Measurements from ENCODE around the gene HOXA10.

The HOXA10 gene

DNA sequence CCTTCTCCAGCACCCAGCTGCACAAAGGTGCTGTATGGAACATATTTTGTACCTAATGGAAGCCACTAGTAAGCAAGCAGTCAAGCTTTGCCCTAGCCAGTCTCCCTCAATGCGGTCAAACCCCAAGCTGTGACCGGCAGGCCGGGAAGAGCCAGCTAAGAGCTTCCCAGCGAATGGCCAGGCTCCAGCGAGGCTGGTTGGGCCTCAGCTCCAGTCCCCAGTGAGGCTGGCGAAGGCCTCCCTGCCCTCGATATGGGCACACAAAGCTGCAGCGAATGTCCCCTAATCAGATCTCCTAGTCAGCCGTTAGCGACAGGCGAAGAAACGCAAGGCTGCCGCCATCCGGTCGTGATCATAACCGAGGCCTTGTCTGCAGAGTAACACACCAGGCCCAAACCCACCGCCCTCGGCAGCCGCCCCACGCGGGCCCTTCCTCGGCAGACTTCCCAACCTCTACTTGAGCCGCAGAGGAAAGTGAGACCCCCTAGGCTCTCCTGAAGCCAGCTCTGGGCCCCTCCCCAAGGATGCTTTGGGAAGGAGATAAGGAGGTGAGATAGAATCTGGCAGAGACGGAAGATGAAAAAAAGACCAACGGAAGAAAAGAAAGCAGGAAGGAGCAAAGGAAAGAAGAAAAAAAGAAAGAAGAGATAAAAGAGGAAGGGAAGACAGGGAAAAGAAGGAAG, 5.7 kb downstream of the HOXA10 start:
- DNase-seq (ENCODE audit: low read depth in 1 of 2, low spot score in 1 of 2): no peak

DNA sequence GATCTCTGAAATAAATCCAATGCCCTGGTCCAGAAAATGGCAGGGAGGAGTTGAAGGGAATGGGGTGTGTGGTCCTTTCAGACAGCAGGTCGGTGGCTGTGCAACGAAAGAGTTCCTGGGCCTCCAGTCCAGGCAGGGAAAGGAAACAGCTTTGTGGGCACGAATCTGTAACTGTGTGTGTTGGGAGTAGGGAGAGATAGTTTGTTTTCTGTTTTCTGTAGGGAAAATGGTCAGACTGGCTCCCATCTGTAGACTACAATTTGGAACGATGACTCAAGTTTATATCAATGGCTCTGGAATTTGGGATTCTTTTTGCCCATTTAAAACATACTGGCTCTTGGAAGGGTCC, 6.2 kb downstream of the HOXA10 start:
- DNase-seq (ENCODE audit: low read depth in 1 of 2, low spot score in 1 of 2): no peak

DNA sequence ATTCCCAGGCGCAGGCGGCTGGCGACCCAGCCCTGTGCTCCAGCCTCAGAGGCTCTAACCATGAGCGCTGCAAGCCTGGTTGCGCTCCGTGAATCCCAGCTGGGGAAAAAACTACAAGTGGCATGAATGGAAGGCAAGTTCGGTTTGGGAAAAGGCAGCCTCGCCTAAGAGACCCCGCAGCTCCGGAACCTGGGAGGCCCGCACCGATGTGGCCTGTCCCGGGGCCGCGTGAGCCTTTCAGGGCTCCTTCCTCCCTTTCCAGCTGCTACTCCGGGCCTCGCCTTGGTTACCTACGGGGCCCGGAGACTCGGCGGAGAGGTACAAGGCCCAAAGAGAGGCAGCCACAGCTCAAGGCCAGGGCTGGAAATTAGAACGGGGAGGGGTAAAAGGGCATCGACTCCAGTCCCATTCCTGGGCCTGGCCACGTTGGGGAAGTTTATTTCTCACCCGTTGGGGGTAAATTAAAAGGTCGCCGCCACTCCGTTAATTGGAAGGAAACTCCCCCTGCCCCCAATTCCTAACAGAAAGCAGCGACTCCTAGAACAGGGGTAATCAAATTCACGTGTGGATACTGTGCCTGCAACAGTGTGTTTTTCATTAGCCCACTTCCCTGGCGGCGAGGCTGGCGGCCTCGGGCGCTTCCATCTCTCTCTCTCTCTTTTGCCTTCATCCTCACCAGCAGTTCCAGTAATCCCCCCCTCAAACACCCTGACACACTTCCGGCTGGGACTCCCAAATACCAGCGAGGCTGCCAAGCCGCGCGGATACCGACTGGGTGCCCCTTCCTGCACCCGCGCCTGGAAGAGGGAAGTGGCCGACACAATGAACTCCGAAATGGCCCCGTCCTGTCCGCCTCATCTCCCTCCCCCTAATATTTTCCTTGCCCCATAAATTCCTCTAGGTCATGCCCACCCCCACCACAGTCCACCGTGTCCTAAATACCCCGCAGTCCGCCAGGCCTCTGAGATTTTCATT, 7.3 kb downstream of the HOXA10 start:
- no peak for DNase-seq (ENCODE audit: low read depth in 1 of 2, low spot score in 1 of 2)

DNA sequence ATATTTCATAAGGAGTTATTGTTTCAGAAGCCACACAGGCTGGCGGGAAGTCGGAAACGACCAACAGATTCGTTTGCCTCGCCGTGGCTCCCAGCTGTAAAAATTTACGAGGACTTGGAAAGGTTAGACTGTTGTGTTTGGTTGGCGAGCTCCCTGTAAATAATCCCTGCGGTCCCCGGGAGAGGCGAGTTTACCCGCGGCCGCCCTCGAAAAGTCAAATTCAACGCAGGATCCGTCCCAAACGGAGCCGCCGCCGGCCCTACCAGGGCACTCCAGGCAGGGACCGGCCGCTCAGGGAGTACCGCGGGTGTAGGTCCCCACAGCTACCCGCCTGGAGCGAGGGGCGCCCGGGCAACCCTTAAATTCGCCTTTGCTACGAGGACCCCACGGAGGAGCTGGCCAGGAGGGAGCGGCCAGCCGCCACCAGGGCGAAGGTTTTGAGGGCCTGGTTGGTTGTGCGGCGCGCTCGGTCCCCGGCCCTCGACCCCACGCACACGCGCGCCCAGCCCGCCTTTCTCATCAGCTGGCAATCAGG, 8.1 kb downstream of the HOXA10 start:
- DNase-seq (ENCODE audit: low read depth in 1 of 2, low spot score in 1 of 2): no peak

DNA sequence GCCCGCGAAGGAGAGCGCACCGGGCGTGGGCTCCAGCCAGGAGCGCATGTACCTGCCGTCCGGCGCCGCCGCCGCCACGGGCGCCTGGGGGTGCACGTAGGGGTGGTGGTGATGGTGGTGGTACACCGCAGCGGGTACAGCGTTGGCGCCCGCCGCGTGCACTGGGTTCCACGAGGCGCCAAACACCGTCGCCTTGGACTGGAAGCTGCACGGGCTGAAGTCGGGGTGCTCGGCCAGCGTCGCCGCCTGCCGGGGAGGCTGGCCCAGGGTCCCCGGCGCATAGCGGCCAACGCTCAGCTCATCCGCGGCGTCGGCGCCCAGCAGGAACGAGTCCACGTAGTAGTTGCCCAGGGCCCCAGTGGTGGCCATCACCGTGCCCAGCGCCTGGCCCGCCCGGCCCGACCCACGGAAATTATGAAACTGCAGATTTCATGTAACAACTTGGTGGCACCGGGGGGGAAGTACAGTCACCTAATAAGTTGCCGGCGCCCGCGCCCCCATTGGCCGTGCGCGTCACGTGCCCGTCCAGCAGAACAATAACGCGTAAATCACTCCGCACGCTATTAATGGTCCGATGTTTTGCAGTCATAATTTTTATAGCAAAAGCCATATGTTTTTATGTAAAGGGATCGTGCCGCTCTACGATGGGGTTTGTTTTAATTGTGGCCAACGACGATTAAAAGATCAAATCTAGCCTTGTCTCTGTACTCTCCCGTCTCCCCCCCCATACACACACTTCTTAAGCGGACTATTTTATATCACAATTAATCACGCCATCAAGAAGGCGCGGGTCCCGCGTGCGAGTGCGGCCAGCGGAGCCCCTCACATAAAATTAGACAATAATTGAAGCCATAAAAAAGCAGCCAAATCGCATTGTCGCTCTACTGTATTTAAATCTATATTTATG, 8.8 kb downstream of the HOXA10 start, which contains the start of gene HOXA9:
Gene HOXA9, minus strand, starts transcription at position 449 of the 907 bp plus-strand sequence. Its CDS starts 80 bp downstream, at position 369.
- no peak for DNase-seq (ENCODE audit: low read depth in 1 of 2, low spot score in 1 of 2)

DNA sequence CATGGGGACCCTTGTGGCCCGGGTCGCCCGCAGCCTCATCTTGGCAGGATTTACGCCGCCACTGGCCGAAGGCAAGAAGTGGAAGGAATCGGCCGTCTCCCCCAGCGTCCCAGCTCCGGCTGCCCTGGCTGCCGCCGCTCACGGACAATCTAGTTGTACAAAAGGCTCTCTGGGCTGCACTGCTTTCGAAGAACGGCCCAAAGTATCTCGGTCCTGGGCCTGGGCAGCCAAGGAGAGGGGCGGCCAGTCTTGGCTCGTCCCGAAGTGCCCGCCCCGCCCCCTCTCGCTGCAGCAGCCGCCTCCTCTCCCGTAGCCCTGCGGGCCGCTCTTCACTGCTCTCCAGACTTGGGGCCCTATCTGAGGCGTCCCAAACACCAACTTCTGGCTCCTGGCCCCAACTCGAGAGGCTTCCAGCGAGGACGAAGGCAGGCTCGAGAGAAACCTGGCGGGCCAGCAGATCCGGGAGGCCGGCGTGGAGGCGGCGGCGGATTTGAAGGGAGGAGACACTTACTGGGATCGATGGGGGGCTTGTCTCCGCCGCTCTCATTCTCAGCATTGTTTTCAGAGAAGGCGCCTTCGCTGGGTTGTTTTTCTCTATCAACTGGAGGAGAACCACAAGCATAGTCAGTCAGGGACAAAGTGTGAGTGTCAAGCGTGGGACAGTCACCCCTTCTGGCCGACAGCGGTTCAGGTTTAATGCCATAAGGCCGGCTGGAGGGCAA, 9.6 kb downstream of the HOXA10 start:
- no peak for DNase-seq (ENCODE audit: low read depth in 1 of 2, low spot score in 1 of 2)

DNA sequence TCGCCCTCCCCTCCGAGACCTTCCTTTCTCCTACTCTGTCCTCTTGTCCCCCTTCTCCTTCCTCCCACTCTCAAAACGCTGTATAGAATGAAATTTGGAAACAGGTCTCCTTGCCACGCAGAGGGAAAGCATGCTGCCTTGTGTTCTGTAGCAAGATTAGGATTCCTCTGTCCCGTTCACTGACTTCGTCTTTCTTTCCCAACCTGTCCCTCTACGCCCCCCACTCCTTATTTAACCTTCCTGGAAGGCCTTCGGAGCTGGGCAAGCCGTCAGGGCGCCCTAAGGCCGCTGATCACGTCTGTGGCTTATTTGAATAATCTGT, 10.1 kb downstream of the HOXA10 start:
- no peak for DNase-seq (ENCODE audit: low read depth in 1 of 2, low spot score in 1 of 2)

DNA sequence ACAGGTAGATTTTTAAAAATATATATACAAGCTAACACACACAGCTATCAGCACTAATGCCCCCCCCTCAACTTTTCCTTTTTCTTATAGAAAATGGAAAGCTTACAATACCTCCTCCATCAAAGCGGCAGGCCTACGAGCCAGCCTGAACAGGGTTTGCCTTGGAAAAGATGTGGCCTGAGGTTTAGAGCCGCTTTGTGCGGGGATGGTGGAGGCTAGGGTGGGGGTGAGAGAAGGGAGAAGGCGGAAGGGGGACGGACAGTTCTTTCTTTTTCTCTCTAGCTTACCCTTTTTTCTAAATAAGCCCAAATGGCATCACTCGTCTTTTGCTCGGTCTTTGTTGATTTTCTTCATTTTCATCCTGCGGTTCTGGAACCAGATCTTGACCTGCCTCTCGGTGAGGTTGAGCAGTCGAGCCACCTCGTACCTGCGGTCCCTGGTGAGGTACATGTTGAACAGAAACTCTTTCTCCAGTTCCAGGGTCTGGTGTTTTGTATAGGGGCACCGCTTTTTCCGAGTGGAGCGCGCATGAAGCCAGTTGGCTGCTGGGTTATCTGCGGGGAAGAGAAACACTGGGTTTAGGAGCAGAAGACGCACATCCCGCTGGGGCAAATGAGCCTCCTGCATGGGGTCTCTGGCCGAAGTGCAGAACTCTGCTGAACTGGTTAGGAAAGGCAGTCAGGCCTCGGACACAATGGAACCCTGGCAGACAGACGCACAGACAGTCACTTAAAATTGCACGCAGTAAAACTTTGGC, 10.7 kb downstream of the HOXA10 start:
- no peak for DNase-seq (ENCODE audit: low read depth in 1 of 2, low spot score in 1 of 2)

DNA sequence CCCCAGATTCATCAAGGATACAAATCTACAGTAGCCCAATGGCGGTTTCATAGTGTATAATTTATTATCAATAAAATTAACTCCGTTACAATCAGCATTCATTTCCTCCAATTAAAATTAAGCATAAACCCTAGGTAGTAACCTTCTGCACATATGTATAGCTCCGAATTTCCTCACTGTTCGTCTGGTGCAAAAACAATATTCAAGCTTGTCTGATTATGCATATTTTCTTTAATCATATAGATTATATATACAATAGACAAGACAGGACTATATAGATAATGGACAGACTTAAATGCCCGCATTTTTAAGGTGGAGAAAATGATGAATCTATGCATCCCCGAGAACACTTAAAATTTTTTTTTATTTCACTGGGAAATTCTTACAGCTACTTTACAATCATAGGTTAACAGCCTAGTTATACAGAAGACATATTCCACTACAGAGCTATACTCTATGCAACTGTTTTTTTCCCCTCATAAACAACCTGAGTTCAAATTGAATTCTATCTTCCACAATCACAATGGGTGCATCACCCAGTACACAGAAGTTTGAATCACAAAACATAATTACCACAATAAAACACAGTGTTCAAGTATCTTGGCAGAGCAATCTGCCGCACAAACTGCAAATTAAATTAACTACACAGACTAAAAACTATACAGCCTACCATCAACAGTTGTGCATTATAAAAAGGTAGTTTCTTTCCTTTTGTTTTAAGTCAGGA, 11.4 kb downstream of the HOXA10 start:
- no peak for DNase-seq (ENCODE audit: low read depth in 1 of 2, low spot score in 1 of 2)

DNA sequence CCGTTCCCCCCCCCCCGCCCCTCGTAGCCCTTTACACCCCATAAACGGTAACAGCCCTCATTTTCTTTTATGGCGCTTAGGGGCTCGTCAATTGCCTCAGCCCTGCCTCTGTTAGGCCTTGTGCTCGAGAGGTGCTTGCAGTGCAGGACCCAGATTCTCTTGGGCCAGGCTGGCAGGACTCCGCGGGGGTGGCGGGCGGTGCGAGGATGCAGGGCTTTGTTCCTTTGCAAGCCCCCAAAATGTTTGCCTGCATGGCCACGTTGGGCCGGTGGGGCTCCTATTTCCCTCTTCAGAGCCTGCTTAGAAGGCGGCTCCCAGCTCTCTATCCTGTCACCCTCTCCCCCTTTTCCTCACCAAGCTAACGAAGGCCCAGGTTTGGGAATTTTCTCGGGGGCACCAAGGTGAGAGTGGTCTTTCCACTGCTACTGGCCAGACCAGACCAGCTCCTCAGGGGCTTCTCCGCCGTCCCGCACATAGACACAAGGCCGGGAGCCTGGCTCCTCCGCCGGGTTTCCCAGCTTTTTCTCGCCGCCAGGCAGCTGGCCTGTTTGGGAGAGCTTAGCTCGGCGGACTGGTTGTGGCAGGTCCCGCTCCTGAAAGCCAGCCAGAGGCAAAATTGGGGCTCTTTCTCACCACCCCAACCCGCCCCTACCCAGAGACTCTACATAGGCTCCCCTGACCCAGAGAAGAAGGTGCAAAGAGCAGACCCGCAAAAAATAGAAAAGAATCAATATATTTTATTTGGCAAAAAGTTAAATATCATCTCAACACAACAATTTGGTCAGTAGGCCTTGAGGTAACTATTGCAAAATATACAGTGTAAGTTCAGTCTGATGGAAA, 12.2 kb downstream of the HOXA10 start:
- DNase-seq (ENCODE audit: low read depth in 1 of 2, low spot score in 1 of 2): no peak

DNA sequence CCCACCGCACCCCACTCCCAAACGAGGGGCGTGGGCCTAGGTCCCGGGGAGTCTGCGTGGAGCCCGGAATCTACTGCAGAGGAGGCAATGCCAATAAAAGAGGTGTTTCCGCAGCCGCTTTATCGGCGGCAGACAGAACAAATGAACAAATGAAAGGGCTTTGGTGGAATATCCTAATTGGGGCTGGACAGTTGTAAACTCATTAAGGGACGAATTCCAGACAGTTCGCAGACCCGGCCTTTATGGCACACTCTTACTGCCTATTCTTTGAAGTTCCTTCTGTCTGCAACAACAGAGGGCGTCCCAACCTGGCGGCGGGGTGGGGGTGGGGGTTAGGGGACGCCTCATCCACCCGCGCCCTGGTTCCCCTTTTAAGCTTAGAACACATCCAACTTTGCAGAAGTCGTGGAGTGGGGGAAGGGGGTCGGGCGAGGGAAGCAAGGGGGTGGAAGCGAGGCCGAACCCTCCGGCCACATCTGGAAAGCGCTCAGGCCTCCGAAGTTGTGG, 12.9 kb downstream of the HOXA10 start:
- DNase-seq (ENCODE audit: low read depth in 1 of 2, low spot score in 1 of 2): no peak

DNA sequence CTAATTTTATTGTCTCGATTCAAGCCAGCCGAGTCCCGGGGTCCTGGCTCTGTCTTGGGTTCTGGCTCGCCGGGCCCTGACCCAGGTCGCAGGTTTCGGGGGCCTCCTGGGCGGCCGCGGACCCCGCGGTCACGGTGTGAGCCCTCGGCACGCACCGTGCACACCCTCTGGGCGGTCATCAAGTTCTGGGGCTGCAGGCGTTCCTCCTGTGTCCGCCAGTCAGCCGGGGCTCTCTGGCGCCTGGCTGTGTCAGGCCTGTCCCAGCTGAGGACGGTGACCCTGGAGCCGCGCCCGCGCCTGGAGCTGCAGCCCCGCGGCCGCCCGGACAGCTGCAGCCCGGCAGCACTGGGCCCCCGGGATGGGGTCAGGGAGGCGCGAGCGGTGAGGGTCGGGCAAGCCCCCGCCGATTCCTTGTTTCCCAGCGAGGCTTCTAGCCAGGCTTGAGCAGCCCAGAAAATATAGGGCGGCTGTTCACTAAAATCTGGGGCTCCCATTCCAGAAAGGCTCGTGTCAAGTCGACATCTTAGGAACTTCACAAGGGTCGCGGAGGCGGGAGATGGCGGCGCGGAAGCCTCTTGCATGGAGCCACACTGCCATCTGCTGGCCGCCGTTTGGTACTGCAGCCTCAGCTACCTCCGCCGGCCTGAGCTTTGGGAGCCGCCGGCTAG, 13.4 kb downstream of the HOXA10 start:
- peak; percentile 81 to 84 for DNase-seq (ENCODE audit: low read depth in 1 of 2, low spot score in 1 of 2)

DNA sequence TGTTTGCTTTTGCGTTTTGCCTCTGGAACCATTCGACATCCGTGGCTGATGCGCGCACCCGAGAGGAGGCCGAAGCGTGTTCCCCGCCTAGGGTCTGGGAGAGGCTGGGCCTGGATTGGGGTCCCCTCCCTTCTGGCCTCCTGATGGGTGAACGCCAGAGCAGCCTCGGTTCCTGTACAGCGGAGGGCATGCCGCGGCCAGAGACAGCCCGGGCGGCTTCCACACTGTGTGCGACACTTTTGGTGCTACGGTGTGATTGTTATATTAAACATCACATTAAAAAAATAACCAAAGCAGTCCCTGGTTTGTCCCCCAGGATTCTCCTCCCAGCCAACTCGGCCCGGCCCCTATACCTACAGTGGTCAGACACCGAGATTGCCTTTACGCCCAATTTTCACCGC, 14.0 kb downstream of the HOXA10 start:
- no peak for DNase-seq (ENCODE audit: low read depth in 1 of 2, low spot score in 1 of 2)

DNA sequence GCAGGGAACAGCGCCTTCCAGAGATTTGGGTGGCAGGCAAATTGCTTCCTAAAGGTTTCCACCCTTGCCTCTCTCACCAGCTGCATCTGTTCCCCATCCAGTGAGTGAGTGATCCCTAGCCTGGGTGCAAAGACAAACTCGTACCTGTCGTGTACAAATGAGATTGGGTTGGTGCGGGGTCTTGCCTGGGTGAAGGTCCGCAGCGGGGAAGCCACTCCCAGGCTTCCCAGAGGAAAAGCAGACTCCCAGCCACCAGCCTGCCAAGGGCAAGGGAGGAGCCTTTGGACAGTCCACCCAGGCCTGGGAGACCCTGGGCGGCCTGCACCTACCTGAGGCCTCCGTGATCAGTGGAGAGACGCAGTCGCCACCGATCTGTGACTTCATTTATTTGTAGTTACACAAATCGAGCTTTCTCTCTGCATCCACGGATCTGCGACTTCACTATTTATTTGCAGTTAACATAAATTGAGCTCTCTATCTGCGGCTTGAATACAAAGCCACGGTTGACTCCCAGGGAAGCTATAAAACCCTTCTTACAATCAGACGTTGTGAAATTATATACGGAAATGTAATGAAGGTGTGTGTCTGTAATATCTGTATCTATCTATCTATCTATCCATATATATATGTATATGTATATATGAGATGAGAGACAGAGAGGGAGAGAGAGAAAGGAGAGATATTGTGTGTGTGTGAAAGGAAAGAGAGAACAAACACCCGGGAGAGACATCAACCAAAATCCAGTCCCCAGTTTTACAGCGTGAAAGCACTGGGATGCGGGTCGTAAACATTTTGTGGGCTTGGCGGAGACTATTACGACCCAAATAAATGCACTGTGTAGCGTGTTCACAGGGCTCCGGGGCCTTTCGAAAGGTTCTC, 14.6 kb downstream of the HOXA10 start:
- DNase-seq (ENCODE audit: low read depth in 1 of 2, low spot score in 1 of 2): no peak

DNA sequence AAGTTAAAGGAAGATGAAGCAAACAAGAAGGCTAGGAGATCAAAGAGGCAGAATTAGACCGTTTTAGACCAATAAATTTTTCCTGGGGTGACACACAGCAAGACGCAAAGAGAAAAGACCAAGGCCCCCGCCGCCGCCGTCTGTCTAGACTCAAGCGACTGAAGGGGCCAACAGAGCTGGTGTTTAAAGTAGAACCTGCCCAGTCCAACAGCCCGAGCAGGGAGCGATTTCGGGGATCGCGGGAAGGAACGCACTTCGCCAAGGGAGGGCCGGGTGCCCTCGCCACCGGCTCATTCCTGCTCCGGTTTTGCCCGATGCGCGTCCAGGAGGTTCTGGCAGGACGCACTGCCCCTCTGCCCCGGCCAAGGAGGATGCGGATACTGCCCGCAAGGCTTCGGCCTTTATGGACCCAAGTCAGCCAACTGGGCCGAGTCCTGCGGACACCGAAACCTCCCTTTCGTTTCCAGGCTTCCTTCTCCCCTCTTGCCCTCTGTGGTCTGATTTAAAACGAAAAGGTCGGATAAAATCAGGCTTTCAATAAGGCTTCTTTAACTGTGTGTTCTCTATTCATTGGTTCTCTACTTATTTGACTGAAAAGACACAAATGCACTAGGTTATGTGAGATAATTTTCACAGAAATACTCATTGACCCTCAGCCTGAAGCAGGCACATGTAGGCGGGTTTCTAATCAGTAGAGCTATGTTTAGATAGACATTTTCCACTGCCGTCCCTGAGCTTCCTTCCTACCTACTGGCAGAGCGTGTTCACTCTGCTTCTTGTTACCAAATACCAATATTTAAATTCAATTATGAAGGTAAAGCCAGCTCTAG, 15.5 kb downstream of the HOXA10 start:
- no peak for DNase-seq (ENCODE audit: low read depth in 1 of 2, low spot score in 1 of 2)
